Coronary artery (tissue), 2 donors: Measurements from ENCODE around the gene GTPBP4.

Experiments
- DNase-seq: peaks from one replicate; pipeline ENCODE4 v3.0.0-alpha.2; 2017; ENCODE audit warnings: low spot score
- H3K27ac ChIP-seq, 2 donors: fragments of 200-600 bp; sonication (generic); one replicate each; pipeline ENCODE4 v1.5.1; 2016 to 2019
- H3K4me3 ChIP-seq: fragments of 200-600 bp; sonication (generic); 2 replicates; pipeline ENCODE4 v1.5.1; 2016; ENCODE audit warnings: mild to moderate bottlenecking, moderate library complexity
- CTCF ChIP-seq: fragments of 200-600 bp; sonication (generic); IDR thresholded peaks from one replicate; pipeline ENCODE4 v1.5.1; 2019; ENCODE audit warnings: antibody characterized with exemption

Gene GTPBP4

GRCh38 chr10:958106-958505 is 30.1 kb upstream of the GTPBP4 start:
- no peak for DNase-seq
- Histone ChIP-seq H3K4me3 (no peak overlapping the region), H3K27ac (no peak overlapping the region)
- TF ChIP-seq CTCF, result no peak

GRCh38 chr10:958856-959255 is 29.4 kb upstream of the GTPBP4 start:
- no peak overlapping the region for H3K4me3 ChIP-seq
- TF ChIP-seq CTCF, result no peak
- no peak overlapping the region for H3K27ac ChIP-seq
- no peak for DNase-seq

GRCh38 chr10:962342-962741 is 25.9 kb upstream of the GTPBP4 start:
- H3K27ac ChIP-seq, result no peak overlapping the region
- no peak for TF ChIP-seq CTCF
- H3K4me3 ChIP-seq, result no peak overlapping the region
- DNase-seq, result no peak

GRCh38 chr10:963186-963585 is 25.0 kb upstream of the GTPBP4 start:
- Histone ChIP-seq H3K4me3 (no peak overlapping the region), H3K27ac (no peak overlapping the region)
- DNase-seq, result no peak
- TF ChIP-seq CTCF, result no peak

- no peak for TF ChIP-seq CTCF
- Histone ChIP-seq H3K4me3 (no peak overlapping the region), H3K27ac (no peak overlapping the region)
- no peak for DNase-seq
These were observed 24.6 kb upstream of the GTPBP4 start for GRCh38 chr10:963655-964054.

- DNase-seq, result no peak
- no peak for TF ChIP-seq CTCF
- Histone ChIP-seq H3K27ac (no peak overlapping the region), H3K4me3 (no peak overlapping the region)
These were observed 23.8 kb upstream of the GTPBP4 start for GRCh38 chr10:964321-964987.

- no peak for TF ChIP-seq CTCF
- Histone ChIP-seq H3K27ac (no peak overlapping the region), H3K4me3 (no peak overlapping the region)
- no peak for DNase-seq
These were observed 23.2 kb upstream of the GTPBP4 start for GRCh38 chr10:964988-965417.
